DND-41 (cell line): Measurements from ENCODE around the gene SUPT6H.

Experiments
- EZH2 ChIP-seq: IDR thresholded peaks from 3 replicates; pipeline ENCODE4 v1.6.1; 2012; ENCODE audit warnings: borderline replicate concordance, low read depth, mild to moderate bottlenecking, moderate library complexity, low read length, inconsistent platforms; ENCODE audit not compliant: severe bottlenecking
- TF ChIP-seq, protein P1 (sequence below): IDR thresholded peaks from 2 replicates; pipeline ENCODE4 v1.5.1; 2012; ENCODE audit warnings: borderline replicate concordance, low read length, moderate library complexity, mild to moderate bottlenecking; ENCODE audit not compliant: poor library complexity, severe bottlenecking; ENCODE audit errors: extremely low read depth

DNA sequence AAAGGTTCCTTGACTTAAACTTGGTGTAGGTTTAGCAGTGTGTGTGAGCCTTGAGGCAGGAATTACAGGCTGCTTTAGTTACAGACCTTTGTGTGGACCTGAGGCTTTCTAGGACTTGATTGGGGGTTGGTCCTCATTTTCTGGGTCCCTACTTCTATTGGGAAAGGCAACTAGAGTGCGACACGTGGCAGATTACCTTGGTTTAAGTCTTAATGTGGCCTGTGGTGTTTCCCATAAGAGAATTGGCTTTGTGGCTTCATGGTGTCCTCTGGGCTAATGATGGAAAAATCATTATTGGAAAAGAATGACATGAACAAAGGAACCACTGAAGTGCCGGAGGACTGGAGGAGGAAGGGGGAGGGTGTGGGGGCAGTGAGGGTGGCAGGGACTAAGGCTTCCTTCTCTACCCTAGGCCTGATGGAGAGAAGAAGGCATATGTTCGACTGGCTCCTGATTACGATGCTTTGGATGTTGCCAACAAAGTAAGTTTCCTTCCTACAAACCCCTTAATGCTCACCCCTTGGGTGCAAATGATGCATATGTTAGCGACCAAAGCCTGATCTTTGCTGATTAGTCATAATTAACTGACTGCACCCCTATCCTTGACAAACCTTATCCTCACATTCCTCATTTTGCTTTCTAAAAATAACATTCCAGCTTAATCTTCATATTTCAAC, 61.3 kb downstream of the SUPT6H start:
- TF ChIP-seq, protein P1, sequence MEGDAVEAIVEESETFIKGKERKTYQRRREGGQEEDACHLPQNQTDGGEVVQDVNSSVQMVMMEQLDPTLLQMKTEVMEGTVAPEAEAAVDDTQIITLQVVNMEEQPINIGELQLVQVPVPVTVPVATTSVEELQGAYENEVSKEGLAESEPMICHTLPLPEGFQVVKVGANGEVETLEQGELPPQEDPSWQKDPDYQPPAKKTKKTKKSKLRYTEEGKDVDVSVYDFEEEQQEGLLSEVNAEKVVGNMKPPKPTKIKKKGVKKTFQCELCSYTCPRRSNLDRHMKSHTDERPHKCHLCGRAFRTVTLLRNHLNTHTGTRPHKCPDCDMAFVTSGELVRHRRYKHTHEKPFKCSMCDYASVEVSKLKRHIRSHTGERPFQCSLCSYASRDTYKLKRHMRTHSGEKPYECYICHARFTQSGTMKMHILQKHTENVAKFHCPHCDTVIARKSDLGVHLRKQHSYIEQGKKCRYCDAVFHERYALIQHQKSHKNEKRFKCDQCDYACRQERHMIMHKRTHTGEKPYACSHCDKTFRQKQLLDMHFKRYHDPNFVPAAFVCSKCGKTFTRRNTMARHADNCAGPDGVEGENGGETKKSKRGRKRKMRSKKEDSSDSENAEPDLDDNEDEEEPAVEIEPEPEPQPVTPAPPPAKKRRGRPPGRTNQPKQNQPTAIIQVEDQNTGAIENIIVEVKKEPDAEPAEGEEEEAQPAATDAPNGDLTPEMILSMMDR, result no peak
- no peak for TF ChIP-seq EZH2
